Measurements from ENCODE around the gene HHEX.

HHEX gene

DNA sequence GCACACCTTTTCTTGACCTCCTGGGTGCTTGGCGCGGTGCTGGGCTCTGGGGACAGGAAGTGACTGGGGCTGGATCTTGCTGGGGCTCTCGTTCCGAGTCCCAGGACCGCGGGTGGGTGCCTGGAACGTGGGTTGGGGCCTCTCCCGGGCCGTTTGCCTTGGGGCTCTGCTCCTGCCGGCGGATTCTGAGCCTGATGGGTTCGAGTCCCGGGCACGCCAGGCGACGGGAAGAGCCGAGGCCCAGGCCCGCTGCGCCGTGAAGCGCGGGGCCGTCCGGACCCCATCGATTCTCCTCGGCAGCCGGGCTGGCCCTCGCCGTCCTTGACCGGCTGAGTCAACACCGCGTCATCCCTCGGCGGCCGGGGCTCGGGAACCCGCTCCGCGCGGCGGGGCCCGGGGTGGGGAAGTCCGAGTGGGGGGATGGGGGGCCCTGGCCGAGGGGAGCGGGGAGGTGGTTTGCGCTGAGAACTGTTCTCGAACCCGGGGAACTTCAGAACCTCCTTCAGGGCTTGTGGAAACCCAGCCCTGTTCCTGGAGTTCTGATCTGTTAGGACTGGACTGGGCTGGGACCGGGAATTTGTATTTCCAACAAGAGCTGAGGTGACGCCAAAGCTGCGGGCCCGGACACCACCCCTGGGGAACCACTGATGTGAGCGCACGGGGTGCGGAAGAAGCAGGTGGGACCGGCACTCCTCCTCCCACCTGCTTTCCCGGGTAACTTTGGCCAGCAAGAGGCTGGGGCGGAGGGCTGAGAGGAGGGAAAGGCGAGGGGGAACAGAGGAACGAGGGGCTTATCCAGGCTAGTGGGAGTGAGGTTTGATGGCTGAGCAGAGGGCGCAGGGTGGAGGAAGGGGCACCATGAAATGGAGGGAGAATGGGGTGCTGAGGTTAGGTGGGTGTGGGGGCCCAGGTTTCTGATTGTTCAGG, 6.2 kb downstream of the HHEX start:
- DNase-seq: no peak

DNA sequence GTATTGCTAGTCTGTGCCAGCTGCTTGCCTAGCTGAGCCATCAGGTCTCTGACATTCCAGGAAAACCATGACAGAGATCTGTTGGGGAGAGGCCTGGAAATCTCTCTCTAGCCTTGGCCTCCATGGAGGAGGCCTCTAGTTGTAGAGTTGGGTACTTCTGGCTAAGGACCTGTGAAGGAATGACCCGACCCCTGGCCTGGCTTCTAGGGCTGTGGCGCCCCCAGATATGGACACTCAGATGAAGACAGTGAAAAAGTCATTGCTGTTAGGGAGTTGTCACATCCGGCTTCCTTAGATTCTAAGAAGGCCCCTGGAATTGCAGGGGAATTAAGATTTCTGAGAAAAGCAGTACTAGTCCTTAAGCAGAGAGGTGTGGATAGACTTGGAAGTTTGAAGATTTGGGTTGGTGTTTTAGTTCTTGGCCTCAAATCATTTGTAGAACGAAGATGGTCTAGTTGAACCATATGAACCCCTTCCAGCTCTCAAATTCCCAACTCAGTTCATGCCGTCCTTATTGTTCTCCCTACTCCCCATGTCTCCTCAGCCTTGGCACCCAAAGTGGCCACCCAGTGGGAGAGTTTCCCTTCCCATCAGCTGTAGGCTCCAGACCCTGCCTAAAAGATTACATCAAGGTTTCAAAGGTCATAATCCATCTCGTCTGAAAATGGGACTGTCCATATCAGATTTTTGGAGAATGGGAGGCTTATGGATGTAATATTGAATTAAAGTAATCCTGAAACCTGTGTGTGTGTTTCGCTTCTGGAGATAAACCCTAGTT, 7.0 kb downstream of the HHEX start:
- DNase-seq: no peak

GRCh38 chr10:92697663-92698511, 8.1 kb downstream of the HHEX start:
- no peak for DNase-seq

DNA sequence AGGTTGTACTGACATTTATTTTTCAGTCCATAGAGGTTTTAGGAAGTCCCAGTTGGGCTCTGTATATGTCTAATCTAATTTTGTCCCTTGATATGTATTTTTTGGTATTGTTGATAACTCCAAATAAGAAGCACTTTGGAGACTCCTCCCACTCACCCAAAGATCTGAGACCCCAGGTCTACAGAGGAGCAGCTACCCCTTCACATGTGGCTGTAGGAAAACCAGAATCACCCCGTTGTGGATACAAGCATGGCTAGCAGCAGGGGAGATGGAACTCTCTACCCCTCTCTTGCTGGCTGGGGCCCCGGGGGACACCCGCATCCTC, 9.4 kb downstream of the HHEX start:
- no peak for DNase-seq

DNA sequence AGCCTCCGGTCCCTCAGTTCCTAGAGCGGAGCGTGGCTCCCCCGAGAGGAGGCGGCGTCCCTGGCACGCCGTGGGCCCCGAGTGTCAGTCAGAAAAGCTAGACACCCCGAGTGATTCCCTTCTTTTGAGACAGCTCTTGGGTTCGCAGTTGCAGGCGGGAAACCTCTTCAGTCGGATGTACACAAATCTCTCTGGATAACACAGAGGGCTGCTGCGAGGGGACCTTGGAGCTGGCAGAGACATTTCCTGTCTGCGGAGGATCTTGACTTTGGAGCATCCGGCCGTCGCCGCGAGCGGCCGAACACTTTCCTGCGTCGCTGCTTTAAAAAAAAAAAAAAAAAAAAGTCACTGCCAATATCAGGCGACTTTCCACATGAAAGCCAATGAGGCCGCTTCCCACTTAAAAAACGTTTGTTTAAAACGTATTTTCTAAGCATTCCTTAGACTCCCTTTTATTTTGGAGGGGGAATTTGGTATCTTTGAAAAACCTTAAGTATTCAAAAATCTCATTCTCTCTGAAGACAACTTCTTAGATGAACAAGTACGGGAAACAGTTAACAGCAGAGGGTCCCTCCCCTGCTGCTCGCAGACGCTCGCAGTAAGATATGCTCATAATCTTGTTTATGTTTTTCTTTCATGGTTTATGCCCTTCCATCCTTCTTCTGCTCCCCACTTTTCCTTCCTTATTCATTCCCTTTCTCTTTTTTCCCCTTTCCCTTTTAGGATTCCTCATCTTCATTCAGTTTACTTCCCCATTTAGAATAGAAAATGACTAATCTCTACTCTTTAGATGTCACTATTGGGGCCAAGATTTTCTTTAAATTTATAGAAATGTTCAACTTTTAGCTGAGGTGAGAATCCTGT, 10.0 kb downstream of the HHEX start:
- DNase-seq: no peak

- no peak for DNase-seq
These were observed 12.7 kb downstream of the HHEX start for GRCh38 chr10:92702301-92702916.

GRCh38 chr10:92712016-92712889, 22.5 kb downstream of the HHEX start:
- DNase-seq: no peak

DNA sequence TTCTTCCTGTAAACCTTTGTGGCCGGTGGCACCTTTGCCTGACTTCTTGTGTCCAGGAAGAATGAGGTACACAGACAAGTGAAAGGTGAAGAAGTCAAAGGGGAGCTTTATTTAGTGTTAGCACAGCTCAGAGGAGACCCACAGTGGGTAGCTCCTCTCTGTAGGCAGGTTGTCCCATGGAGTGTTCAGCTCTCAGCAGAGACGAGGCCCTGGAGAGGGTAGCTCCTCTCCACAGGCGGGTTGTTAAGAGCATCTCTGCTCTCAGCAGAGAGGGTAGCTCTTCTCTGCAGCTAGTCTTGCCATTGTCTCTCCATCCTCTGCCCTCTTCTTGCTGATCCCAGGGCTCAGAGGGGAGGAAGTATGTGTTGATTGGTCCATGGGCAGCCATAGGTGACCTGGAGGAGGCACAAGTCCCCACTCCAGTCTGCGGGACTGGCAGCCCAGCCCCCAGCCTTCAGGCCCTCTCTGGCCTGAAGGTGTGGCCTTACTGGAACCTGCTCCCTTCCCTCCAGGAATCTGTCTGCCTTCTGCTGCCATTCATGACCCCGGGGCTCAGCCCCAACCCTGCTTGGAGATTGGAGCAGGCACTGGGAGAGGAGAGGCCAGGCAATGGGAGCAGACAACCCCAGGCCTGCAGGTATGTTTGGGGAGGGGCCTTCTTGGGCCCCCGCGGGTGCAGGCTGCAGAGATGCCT, 24.5 kb downstream of the HHEX start:
- DNase-seq: no peak

DNA sequence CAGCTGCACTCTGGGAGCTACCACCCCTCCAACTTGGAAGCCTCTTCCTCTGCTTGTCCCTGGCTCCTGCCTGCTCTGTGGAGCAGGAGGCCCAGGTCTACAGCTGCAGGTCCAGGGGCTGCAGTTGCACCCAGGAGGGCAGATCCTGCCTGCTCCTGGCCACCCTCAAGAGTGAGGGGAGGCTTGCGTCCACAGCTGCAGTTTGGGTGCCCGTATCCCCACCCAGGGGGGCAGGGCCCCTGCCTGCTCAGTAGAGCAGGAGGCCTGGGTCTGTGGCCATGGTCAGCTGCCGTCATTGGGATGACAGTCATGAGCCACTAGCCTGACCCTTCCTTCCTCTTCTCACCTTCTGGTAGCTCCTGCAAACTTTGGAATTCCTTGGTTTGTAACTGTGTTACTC, 25.1 kb downstream of the HHEX start:
- no peak for DNase-seq

GRCh38 chr10:92719991-92720830, 30.5 kb downstream of the HHEX start:
- DNase-seq: no peak

DNA sequence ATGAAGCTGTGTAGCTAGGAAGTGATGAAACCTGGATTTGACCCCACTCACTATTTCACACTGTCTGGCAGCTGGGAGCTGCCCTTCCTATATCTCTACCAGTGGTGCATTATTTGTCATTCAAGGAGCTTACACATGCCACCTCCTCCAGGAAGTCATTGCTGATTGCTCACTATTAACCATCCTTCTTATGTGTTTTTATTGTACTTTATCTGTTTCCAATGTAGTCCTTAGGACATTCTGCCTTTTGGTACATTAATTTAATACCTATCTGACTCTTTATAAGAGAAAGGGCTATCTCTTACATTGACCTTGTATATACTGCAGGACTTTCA, 31.0 kb downstream of the HHEX start:
- no peak for DNase-seq

DNA sequence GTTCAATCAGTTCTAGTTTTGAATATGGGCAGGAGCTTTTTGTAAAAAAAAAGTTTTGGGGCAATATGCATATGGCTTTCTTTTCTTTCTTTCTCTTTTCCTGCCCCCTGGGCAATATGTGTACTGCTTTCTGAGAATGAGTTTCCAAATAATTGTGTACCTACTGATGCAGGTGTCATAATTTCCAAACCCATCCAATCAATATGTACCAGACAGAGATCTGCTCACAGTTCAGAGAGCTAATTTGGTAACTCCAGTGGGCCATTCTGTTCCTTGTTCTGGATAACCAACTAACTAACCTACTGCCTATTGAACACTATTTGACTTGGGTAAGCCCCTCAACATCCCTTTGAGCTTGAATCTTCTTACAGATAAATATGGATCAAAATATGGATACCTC, 32.6 kb downstream of the HHEX start:
- no peak for DNase-seq

- no peak for DNase-seq
These were observed 37.4 kb downstream of the HHEX start for GRCh38 chr10:92727141-92727540.

DNA sequence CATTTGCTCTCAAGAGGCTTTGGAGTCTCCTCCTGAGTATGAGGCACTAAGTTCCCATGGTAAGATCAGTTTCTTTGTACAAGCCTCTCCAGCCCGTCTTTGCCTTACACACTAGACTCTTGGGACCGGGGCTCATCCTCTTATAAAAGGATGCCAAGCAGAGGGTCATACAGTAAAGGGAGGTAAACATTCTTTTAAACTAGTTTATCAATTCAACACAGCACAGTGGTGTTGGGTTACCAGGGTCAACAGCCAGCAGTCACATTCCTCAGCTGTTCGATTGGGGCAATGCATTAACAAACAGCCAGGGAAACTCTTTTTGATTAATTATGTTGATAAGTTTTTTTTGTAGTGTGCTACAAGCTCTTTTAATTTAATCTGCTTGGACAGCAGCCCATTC, 37.8 kb downstream of the HHEX start:
- no peak for DNase-seq

DNA sequence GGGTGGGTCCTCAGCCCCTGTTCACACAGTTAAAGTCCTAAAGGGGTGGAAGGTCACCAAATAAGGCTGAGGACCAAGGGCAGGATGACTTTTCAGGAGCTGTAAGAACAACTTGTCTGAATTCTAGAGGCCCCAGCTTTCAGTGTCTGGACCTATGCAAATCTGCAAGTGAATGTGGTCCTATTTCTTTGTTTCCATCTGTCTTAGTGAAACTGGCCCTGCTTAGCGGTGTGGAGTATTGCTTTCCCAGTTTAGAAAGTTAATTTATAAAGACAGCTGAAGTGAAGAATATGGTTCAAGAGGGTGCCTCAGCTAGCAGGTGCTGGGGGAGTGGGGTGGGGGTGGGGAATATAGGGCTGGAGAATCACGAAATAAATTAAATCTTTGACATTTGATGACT, 40.1 kb downstream of the HHEX start:
- no peak for DNase-seq

DNA sequence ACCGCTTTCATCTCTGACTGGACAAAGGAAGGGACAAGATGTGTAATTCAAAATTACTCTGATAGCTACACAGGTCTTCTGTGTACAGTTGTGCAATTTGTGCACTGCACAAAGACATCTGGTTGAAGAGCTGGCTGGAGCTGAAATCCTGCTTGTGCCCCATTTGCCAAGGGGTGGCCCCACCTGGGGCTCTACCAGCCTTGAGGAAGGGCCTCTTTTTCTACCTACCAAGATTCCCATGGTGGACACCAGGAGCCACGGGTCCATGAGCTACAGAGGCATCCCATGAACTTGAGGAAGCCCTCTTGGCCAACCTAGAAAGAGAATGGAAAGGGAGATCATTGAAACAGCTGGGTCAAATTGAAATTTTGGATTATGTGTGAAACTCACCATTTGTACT, 43.2 kb downstream of the HHEX start:
- no peak for DNase-seq

GRCh38 chr10:92734301-92734700, 44.5 kb downstream of the HHEX start:
- no peak for DNase-seq

- DNase-seq: no peak
These were observed 46.2 kb downstream of the HHEX start for GRCh38 chr10:92735938-92736337.

DNA sequence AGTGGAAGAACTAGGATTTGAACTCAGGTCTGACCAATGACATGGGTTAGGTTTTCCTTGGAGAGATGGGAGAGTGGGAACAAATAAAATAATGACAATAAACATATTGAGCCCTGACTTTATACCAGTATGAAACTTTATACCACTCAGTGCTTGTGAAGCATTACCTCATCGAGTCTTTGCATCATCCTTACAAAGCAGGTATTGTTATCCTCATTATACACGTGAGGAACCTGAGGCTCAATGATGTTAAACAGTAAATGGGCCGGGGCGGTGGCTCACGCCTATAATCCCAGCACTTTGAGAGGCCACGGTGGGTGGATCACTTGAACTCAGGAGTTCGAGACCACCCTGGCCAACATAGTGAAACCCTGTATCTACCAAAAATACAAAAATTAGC, 47.7 kb downstream of the HHEX start:
- no peak for DNase-seq
